ENCODE results near the gene S100A2. TPM values are rescaled to one million over a fixed set of nuclear protein-coding genes. Genes with fewer than 3 reads are reported as not detected.

S100A2 gene
- total RNA-seq, 1 donor from 2014 or later, result 2.0 TPM

DNA sequence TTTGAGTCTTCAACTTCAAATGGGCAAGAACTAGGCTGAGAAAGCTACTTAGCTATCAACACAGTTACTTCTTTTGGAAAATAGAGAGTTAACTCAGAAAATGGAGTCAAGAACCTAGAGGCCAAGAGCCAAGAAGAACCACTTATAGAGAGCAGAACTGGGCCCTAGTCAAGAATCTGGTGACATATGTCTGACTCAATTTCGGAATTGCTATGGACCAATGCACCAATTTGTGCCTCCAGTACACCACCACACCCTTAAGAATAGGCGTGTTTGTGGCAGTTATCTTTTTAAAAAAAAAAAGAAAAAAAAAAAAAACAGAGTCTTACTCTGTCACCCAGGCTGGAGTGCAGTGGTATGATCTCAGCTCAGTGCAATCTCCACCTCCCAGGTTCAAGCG is 7.8 kb downstream of the S100A2 start:
- ChIA-PET POLR2A (interaction anchor here (0.7 to 1.2 kb wide), 2 partner anchors 8 to 102 kb away, joined by 3 to 4 read pairs; no protein-coding TSS in a partner anchor), CTCF (interaction anchor here (1.2 kb wide), 1 partner anchor 25 kb away, joined by 3 read pairs; no protein-coding TSS in a partner anchor)
- no peaks in the 10 kb centered on the region for H3K9me3 Mint-ChIP-seq
- intact Hi-C loops (cut with micrococcal nuclease), result no loop called here
- H3K36me3 Mint-ChIP-seq (ENCODE audit: low read depth), result no peaks in the 10 kb centered on the region
- no peaks in the 10 kb centered on the region for H3K4me1 Mint-ChIP-seq
- no peak overlapping the region for H3K27ac Mint-ChIP-seq
- TF ChIP-seq, protein P1, sequence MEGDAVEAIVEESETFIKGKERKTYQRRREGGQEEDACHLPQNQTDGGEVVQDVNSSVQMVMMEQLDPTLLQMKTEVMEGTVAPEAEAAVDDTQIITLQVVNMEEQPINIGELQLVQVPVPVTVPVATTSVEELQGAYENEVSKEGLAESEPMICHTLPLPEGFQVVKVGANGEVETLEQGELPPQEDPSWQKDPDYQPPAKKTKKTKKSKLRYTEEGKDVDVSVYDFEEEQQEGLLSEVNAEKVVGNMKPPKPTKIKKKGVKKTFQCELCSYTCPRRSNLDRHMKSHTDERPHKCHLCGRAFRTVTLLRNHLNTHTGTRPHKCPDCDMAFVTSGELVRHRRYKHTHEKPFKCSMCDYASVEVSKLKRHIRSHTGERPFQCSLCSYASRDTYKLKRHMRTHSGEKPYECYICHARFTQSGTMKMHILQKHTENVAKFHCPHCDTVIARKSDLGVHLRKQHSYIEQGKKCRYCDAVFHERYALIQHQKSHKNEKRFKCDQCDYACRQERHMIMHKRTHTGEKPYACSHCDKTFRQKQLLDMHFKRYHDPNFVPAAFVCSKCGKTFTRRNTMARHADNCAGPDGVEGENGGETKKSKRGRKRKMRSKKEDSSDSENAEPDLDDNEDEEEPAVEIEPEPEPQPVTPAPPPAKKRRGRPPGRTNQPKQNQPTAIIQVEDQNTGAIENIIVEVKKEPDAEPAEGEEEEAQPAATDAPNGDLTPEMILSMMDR (IDR thresholded peaks at IDR 0.05), result no peak
- no peaks in the 10 kb centered on the region for H3K27me3 Mint-ChIP-seq
- ATAC-seq (ENCODE audit: low read depth) (no peak), DNase-seq (no peak)
- H3K4me3 Mint-ChIP-seq, result no peak overlapping the region

DNA sequence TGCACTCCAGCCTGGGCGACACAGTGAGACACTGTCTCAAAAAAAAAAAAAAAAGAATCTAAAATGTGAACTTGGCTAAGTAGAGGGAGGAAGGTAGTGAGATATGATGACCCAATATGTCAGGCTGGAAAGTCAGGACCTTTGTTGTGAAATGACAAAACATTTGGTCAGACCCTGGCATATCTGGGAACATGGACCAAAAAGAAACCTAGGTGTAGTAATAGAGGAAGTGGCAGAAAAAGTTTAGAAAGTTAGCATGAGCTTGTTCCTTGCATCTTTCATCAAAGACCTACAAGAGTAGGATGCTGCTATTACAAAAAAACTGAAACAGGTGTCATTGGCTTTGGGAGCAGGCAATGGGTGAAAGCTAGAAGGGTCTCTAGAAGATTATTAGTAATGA is 9.3 kb downstream of the S100A2 start:
- H3K27ac Mint-ChIP-seq, result no peak overlapping the region
- no peak overlapping the region for H3K4me3 Mint-ChIP-seq
- no peaks in the 10 kb centered on the region for H3K4me1 Mint-ChIP-seq
- CTCF ChIA-PET, result interaction anchor here (1.2 kb wide), 1 partner anchor 25 kb away, joined by 3 read pairs; no protein-coding TSS in a partner anchor
- ATAC-seq (ENCODE audit: low read depth) (no peak), DNase-seq (no peak)
- no peaks in the 10 kb centered on the region for H3K36me3 Mint-ChIP-seq (ENCODE audit: low read depth)
- no peaks in the 10 kb centered on the region for H3K9me3 Mint-ChIP-seq
- POLR2A ChIA-PET, result no interaction called here
- intact Hi-C loops (cut with micrococcal nuclease), result no loop called here
- H3K27me3 Mint-ChIP-seq, result no peaks in the 10 kb centered on the region
- TF ChIP-seq, protein P1 (IDR thresholded peaks at IDR 0.05), result no peak

DNA sequence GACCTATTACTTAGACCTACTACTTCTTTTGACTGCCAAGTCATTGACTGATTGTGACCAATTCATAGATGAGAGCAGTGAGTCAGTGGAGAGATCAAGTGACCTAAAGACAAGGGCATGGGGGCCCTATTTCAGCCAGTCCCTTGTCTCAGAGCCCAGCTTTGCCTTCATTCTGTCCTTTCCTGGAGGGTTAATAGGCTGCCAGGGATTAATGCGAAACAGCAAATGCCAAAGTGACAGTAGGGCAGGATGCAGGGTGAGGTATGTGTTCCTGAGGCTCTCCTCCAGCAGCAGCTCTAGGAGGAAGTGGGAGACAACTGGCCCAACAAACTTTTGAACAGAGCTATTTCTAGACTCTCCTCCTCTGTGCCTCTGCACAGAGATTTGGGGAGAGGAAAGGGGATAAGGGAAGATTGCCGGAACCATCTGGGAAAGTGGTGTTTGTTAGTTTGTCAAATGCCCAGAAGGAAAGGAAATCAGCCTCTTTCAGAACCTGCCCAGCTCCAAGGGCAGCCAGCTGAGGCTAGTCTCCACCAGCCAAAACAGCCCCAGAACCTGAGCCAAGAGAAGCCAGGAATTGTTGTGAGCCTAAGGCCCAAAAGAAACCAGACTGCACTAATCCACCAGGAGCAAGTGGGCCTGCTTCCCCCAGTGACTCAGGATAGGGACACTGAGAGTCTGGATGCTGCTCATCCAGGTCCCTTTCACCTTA is 11.7 kb downstream of the S100A2 start:
- POLR2A ChIA-PET, result interaction anchor here (1.6 to 2.1 kb wide), 2 partner anchors 8 to 12 kb away, joined by 5 to 10 read pairs; partner anchors contain the start of gene S100A4
- no peak for DNase-seq
- no peak for ATAC-seq (ENCODE audit: low read depth)
- peaks cover 5% of the 10 kb centered on the region for H3K27me3 Mint-ChIP-seq
- H3K4me1 Mint-ChIP-seq, result peaks cover 4% of the 10 kb centered on the region
- CTCF ChIA-PET, result interaction anchor here (1.4 kb wide), 1 partner anchor 18 kb away, joined by 3 read pairs; no protein-coding TSS in a partner anchor
- TF ChIP-seq, protein P1 (IDR thresholded peaks at IDR 0.05), result no peak
- no peak overlapping the region for H3K27ac Mint-ChIP-seq
- no peaks in the 10 kb centered on the region for H3K36me3 Mint-ChIP-seq (ENCODE audit: low read depth)
- intact Hi-C loops (cut with micrococcal nuclease), result no loop called here
- no peaks in the 10 kb centered on the region for H3K9me3 Mint-ChIP-seq
- no peak overlapping the region for H3K4me3 Mint-ChIP-seq

DNA sequence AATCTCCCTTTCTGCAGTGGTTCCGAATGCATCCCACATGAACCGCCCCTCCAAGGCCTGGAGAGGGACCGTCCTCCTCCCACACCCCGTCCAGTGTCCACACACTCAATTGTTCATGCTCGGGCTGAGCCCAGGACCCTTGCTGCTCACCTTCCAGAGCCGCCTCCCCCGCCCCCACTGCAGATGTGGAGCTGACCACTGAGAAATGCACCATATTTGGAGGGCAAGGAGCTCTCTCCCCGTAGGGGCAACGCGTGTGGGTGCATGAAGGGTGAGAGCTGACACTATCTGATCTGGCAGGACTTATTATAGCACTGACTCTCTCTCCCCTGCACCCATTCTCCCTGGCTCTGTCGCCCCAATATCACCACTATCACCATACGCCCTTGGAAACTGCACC is 12.5 kb downstream of the S100A2 start:
- no peak overlapping the region for H3K4me3 Mint-ChIP-seq
- TF ChIP-seq, protein P1 (IDR thresholded peaks at IDR 0.05), result no peak
- H3K36me3 Mint-ChIP-seq (ENCODE audit: low read depth), result no peaks in the 10 kb centered on the region
- H3K9me3 Mint-ChIP-seq, result no peaks in the 10 kb centered on the region
- ChIA-PET POLR2A (interaction anchor here (0.8 to 1.6 kb wide), 3 partner anchors 12 to 14 kb away, joined by 3 to 5 read pairs (median 3); partner anchors contain the start of gene S100A5), CTCF (no interaction called here)
- H3K27me3 Mint-ChIP-seq, result peaks cover 5% of the 10 kb centered on the region
- DNase-seq, result no peak
- no peak for ATAC-seq (ENCODE audit: low read depth)
- intact Hi-C loops (cut with micrococcal nuclease), result no loop called here
- H3K4me1 Mint-ChIP-seq, result peaks cover 4% of the 10 kb centered on the region
- H3K27ac Mint-ChIP-seq, result no peak overlapping the region

DNA sequence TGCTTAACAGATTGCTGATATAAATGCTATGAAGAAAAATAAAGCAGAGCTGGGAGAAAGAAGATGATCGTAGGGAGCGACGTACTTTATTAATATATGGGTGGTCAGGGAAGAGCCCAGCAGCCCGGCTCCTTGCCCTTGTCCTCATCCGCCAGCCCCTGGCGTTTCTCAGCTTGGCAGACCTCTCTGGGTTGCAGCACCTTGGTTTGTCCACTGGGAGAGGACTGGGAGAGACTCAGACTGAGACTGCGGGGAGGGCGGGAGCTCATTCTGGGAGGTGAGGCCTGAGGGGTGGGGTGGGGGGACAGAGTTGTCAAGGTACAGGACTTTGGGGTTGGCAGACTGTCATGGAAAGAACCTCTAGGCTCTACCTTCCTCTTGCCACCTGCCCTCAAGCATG is 13.3 kb downstream of the S100A2 start:
- H3K36me3 Mint-ChIP-seq (ENCODE audit: low read depth), result no peaks in the 10 kb centered on the region
- intact Hi-C loops (cut with micrococcal nuclease), result no loop called here
- H3K27me3 Mint-ChIP-seq, result peaks cover 5% of the 10 kb centered on the region
- no peaks in the 10 kb centered on the region for H3K9me3 Mint-ChIP-seq
- no peak overlapping the region for H3K4me3 Mint-ChIP-seq
- no peak overlapping the region for H3K27ac Mint-ChIP-seq
- TF ChIP-seq, protein P1 (IDR thresholded peaks at IDR 0.05), result no peak
- no peak for ATAC-seq (ENCODE audit: low read depth)
- CTCF ChIA-PET, result interaction anchor here (0.6 kb wide), 1 partner anchor 41 kb away, joined by 3 read pairs; no protein-coding TSS in a partner anchor
- DNase-seq, result no peak
- POLR2A ChIA-PET, result interaction anchor here (0.8 to 1.5 kb wide), 4 partner anchors 11 to 81 kb away, joined by 3 to 5 read pairs (median 4); partner anchors contain the start of genes CHTOP, S100A2 and S100A5
- H3K4me1 Mint-ChIP-seq, result peaks cover 4% of the 10 kb centered on the region

Measured in activated B cell treated with CpG ODN at 0.5 μM for 24 hours (primary cell).